Measurements from ENCODE around the gene ANO2.

The ANO2 gene

DNA sequence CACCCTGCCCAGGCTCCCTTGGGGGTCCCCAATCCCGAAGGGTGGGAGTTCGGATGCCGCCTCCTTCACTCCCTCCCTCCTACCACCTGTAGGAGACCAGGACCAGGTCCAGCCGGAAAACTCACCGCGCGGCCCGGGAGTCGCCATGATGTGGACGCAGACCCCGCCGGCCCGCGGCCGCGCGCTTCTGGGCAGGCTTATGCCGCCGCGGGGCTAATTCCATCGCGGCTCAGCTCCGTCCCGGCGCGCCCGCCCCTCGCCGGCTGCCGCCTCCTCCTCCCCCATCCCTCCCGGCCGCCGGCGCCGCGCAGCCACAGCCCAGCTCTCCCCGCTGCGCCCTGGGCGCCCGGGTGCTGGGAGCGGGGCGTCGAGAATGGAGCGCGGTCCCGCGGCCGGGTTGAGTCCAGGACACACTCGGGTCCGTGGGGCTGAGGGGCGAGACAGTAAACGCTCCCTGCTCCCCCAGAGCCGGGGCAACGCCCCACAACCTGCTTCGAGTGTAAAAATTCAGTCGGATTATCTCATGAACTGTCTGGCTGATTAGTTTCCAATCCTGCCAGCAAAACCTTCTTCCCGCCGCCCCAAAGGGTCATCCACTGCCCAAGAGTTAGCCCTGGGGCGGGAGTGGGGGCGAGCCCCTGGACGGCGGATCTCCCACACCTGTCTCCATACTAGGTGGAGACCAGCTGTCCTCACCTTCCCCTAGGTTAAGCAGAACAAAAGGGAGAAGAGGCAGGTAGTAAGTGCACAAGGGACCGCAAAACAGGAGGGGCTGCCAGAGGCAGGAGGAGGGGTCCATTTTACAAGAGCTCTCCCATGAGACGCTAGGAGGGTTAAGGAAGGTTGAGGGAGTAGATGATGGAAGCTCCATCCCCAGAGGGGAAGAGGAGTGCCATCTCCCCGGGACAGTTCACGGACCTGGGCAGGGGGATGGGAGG is at the start of gene ANO2:
TSS of gene ANO2 (minus strand) at position 189 of the 938 bp plus-strand sequence. CDS start at position 147, 42 bp downstream.
- DNase-seq = no peak

DNA sequence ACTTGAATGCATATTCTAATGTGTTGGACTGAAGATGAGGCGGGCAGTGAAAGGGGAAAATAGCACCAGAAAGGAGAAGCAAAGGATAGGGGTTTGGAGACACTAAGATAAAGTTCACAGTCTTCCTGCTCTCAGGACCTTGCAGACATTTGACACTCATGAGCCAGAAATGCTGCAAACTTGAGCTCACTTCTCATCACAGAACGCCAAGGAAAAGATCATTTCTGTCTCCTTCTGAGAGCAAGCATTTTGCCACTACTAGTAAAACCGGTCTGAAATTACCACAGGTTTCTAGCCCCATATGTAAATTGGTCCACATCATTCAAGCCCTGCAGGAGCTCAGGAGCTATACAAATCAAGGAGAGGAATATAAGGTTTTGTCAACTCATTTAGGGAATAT is 44.6 kb upstream of the ANO2 start:
- DNase-seq = no peak

DNA sequence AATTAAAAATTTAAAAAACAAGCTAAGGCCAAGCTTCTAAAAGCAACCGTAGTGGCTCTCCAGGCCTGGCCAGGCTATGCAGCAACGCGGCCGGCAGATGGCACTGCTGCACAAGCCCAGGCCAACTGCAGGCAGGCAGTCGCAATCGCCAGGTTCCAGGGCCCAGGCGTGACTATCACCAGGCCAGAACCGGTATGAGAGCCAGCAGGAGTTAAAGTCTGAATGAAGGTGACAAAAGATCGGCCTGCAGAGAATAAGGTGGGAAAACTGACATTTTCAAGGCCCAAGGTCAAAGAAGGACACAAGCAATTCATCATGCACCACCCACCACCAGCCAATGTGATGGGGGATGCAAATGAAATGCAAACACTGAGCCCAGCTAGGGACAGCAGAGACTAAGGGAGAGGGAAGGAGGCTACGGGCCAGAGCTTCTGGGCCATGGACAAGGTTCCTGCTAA is 43.6 kb upstream of the ANO2 start:
- DNase-seq = no peak

DNA sequence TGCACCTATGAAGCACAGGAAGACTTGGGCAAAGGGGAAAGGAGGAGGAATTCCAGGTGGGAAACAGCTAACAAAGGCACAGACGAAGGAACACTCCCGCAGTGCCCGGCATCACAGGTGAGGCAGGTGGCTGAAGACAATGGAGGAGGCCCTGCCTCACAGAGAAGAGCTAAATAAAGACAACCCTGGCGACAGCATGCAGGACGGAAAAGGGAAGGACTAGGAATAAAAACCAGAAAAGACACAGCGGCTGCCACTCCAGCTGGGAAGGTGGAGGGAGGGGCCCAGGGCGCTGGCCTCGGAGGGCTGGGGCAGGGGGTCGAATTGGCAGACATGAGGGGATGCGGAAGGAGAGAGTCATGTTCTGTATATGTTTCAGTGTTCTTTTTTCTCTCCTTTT is 43.0 kb upstream of the ANO2 start:
- DNase-seq = no peak

DNA sequence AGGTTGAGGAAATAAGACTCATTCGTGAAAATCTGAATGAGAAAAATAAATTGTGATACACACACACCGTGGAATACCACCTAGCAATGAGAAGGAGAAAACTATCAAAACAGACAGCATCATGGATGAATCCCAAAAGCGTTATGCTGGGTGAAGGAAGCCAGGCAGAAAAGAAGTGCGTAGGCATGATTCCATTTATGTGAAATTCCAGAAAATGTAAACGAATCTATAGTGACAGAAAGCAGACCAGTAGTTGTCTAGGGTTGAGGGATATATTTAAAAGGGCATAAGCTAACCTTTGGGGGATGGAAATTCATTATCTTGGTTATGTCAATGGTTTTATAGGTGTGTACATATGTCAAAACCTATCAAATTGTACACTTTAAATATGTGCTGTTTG is 42.5 kb upstream of the ANO2 start:
- DNase-seq = no peak

DNA sequence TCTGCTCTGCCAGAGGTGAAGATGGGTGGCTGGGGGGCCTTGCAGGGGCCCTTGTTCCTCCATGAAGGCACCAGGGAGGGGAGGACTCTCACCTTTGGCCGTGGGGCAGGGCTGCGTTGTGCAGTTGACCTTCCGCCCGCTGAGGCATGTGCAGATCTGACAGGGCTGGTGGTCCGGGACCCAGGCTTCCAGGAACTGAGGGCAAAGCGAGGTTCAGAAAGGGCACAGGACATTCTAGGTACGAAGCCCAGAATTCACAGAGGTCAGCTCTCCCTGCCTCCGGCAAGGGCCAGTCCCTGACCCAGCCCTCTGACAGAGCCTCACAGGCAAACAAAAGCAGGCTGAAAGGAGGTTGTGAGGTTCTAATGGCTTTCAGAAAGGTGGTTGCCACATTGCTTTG is 40.4 kb upstream of the ANO2 start:
- DNase-seq = no peak

DNA sequence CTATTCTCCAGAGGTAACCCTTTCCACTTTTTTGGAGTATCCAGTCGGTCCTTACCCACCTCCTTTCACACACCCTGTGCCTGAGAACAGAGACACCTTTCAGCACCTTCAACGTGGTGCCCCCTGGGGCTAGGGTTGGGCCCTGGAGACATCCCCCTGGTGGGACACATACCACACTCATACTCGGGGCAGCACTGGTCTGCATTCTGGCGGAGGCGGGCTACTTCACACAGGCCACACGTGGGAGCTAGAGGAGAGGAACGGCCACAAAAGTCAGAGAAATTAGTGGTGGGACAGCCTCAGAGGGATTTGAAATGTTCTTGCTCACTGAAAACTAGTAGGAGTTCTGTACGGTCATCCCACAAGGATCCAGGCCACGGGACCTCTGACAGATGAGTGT is 39.8 kb upstream of the ANO2 start:
- DNase-seq = no peak

DNA sequence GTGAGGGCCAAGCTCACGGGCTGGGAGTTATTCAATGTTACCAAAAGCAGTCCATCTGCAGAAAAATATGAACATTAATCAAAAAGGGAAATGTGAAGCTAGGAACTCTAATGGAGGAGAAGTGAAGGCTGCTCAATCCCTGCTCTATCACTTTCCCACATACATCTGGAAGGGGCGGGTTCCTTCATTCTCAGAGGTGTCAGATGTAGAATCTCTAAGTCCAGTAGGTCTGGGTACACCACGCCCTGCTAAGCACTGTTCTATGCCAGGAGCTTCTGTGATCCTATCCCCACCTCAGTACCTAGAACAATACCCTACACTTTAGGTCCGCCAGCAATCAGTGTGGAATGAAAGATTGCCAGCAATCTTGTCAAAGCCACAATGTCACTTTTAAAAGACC is 37.0 kb upstream of the ANO2 start:
- DNase-seq = no peak

DNA sequence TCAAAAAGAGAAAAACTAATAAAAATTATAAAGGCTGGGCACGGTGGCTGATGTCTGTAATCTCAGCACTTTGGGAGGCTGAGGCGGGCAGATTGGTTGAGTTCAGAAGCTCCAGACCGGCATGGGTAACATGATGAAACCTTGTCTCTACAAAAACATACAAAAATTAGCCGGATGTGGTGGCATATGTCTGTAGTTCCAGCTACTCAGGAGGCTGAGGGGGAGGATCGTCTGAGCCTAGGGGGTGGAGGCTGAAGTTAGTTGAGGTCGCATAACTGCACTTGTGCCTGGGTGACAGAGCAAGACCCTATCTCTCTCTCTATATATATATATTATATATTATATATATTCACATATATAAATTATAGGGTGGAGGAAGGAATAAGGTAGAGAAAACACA is 32.5 kb upstream of the ANO2 start:
- no peak for DNase-seq

DNA sequence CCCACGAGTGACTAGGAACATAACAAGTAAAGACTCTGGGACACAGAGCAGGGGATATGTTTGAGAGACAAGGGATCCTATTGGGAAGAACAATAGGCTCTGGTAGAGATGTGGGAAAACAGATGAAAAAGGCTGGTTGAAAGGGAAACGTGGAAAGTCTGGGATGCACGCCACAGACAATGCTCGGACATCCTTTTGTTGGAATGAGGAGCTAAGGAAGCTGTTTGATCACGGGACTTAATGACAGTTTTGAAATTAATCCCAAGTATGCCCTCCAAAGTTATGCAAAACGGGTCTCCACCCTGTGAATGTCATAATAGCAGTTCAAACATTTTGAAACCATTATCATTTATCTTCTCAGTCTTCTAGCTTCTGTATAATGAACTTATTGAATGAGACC is 31.7 kb upstream of the ANO2 start:
- DNase-seq = no peak

DNA sequence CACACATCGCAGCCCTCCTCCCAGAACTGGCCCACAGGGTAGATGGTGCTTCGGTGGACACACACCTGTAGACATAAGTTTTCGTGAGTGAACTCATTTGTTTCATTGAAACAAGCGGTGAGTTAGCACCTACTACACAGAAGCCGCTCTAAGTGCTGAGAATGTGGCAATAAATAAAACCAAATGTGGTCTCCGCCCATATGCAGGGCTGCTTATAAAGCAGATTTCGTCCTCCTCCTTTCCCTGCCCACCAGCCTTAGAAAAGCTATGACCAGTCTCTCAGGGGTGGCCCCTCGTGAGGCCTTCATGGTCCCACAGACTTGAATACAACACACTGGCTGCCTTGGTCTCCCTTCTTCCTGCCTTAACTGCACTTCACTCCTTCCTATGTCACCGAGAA is 31.1 kb upstream of the ANO2 start:
- DNase-seq = no peak

DNA sequence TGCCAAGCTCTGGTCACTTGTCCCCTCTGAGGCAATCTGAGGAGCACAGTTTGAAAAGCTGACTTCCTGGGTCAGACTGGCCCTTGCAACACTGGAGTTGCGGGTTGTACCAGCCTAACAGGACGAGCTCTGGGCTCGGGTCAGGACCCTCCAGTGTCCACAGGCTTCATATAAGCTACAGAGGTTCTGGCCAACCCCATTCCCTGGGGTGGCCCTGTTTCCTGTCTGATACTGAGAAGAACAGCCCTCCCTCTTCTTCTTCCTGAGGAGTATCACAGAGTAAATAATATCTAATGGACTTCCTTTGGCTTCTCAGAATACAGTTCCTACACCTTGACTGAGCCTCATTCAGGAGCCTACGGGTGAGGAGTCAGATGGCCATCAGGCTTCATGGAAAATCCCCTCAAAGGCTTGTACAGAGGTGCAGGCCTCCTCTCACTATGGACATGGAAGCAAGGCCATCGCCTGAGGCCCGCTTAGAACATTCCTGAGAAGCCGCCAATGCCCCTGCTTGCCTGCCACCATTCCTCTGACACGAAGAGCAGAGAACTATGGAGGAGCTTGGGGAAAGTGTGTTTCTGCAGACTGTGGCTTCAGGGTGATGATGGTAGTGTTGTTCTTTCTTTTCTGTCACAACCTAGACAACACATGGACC is 28.5 kb upstream of the ANO2 start:
- DNase-seq = no peak

DNA sequence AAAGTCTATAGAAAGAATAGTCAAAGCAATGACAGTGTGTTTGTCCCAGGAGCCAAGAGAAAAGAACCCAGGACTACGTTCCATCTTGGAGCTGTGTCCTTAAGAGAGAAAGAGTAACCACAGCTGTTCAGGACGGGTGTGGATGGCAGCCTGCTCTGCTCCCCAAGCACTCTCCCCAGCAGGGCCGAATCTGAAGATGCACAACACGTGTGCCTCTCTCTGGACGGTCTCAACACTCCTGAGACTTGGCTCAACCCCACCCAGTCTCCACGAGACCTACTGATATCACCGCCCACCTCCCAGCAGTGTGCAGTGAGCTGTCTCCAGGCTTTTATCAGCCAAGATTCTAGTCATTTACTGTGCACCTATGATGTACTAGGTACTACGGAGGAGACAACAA is 27.3 kb upstream of the ANO2 start:
- DNase-seq = no peak

DNA sequence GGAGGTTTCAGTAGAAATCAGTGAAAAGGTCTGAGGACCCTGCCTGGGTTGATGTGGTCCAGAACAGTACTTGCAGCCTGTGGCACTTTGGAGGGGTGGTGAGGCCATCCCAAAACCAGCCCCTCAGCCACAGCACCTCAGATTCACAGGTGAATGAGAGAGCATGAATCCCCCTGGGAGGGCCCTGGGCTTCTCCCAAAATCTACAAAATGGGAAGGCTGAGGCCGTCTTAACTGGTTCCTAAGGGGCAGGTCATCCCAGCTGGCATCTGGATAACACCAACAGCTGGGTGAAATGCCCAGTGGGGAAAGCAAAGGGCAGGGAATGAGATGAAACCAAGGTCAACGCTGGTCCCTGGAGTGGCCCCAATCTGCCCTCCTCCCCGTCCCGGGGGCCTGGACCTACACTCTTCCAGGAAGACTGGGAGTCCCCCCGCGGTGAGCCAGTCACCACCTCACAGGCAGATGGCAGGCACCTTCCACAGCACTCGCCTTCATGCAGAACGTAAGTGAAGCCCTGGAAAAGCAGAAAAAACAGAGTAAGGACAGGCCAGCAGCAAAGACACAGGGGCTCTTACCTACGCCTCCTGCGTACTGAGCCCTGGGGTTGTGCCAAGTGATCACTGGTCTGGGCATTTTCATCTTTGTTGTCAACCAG is 26.3 kb upstream of the ANO2 start:
- no peak for DNase-seq

DNA sequence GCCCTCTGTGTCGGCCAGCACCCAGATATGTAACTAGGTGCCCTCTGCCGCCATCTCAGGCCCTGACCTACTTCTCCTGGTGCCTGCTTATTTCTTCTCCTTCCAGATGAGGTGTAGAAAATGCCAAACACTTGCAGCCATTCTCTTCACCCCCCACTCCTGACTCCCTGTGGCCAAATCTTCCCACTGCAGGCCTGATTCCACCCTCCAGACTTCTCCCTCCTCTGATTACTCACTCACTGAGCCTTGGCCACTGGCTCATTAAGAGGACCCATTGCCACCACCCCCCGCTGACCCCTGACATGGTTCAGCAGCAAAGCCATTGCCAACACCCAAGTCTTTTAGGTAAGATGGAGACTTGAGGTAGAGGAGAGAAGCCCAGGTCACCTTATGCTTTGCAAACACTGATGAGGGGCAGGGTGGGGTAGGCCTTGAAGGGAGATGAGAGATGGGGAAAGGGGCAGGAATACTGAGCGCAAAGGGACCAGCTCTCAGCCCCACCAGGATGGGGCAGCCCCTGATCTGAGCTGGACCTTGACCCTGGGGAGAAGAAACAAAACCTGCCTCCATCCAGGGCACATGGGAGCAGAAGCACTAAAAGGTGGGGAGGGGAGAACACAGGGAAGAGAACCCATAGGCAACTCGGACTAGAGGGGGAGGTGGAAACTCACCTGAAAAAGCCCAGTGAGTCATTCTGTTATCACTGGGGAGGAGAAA is 25.1 kb upstream of the ANO2 start:
- no peak for DNase-seq

DNA sequence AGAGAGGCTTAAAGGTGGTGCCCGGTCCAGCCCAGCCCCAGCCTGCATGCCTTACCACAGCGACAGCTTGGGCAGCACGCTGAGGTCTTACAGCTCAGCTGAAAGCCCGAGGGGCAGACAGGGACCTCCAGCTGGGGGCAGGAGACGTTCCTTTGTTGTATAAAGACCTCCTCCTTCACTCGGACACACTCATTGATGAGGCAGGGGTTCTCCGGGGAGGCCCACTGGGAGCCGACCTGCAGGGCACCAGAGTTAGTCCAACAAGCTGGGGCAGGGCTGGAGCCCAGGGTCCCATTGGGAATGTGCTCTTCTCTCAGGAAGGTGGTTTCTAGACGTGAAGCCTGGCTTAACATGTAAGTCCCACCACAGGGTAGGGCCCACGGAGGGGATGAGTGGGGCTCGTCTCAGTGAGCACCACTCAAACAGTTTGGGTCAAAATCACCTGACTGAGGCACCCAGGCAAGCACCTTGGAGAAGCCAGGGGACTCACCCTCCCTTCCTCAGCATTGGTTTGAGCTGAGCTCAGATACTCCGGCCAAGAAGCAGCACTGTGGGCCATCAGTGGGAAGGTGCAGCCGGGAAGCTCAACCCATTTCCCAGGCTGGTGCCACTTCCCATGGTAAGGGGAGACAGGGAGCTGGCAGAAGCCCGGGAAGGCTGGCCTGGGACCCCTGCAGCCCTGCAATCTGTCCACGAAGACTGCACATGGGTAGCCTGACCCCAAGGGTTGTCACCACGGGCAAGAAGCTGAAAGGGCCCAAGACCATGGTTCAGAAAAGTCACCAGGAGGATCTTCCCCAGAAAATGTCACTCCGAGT is 24.3 kb upstream of the ANO2 start:
- no peak for DNase-seq

DNA sequence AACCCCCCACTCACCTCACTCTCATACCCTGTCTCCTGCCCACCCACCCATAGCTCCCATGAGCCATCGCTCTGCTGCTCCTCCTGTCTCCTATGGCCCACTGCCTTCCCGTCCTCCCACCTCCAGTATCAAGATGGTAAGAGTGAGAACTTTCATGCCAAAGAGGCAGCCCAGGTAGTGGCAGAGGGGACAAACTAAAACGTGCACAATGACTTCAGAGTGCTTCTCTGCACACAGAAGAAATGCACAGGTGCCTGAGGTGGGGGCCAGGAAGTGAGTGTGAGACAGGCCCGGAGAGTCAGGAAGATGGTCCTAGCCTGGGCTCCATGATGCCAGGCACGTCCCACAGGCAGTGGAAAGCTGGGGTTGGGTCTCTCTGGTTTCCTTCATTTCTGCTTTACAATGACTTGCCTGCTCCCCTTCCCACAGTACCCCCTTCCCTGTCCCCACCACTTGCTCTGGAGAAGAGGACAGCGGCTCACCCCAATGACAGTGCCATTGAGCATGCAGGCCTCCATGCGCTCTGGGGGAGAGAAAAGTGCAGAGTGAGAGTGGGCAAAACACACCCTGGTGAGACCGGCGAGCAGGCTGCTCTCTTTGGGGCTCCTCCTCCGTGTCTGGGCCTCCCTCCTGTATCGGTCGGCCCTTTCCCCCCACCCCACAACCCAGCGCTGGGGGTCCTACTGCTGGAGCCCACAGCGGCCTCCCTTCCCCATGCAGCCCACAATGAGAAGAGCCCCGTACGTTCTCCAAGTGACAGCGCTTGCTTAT is 22.8 kb upstream of the ANO2 start:
- no peak for DNase-seq

DNA sequence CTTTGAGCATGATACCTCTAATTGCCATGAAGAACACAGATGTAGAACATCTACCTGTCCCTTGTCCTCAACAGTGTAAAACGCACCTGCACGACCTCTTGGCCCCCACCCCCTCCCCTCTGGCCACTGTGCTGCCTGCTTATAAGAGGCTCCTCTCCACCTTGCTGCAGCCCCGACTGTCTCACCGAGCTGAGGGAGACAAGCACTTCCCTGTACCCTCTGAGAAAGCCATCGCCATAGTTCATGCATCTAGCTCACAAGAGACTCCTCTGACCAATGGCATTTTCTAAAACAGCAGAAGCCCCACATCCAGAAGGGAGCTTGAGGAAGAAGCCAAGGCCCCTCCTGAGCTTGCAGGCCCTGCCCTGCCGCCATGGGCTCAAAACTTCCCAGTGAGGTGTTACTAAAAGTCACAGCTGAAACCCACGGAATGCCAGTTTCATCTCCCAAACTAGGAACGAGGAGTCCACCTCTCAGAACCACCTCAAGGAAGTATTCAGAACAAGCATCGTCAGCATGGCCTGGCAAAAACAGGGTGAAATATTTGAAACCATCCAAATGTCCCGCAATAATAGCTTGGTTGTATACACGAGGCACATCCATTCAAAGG is 21.5 kb upstream of the ANO2 start:
- DNase-seq = no peak

DNA sequence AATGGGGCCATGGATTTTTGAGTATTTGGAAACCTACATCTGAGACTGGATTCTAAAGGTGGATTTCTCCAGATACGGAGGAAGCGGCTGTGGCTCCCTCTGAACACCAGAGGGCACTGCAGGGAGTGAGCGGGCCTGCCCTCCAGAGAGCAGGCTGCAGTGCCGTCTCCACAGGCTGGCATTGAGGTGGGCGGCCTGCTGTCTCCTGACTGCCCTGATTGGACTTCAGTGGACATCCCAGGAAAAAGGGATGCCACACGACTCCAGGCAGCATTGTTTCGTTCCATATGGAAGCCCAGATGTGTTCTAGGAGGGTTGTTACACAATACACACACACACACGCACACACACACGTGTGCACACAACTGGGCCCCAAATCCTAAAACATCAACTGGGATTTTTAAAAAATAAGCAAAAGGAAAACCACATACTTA is 20.9 kb upstream of the ANO2 start:
- peak; percentile 1 for DNase-seq

DNA sequence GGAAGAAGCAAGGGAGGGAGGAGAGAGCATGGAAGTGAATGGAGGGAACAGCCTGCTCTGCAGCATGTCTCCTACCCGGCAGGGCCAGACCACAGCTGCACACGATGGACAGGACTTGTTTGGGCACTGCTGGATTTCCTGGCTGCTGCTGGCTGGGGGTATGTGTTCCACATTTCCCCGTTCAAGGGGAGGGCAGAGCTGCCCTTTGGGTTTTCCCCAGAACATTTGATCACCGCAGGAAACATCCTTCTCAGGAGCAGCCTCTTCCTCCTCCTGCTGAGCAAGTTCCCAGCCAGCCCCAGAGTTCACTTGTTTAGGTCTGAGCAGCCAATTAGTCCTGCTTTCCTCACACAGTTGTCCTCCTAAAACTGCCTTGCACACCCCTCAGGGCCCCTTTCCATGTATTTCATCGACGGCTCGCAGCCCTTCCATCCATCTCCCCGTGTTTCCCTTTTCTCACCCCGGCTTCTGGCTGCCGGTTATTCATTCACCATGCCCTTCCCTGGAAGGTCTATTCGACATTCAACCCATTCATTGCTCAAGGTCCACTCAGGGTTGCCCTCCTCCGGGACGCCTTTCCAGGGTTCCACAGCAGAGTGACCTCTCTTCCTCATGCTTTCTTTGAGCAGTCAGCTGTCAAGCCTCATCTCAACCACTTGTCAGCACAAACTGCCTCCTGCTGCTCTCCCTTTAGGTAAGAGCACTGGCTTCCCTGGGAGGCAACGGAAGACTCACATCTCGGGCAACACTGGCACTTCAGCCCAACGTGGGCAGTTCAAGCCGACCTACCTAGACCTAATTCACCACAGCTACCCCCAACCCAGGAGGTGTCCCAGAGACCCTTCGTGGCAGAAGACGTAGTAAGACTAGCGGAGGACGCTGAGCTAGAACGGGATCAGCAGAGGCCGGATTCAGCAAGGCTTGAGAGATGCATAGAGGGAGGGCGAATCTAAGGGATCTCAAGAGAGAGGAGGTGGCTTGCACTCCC is 20.1 kb upstream of the ANO2 start:
- DNase-seq = no peak

Data from NCI-H2029 treated with DMSO at 0.1 percent for 48 hours (cell line).